Cardiac fibroblast (primary cell): Measurements from ENCODE around the gene CEP170B.

Experiments used
- DNase-seq, 2 donors: peaks; one replicate each; pipeline versions ENCODE4 v3.0.0 to v3.0.0-alpha.2; 2010; ENCODE audit warnings: low read depth in 2 of 2
- H3K4me3 ChIP-seq, 2 donors: replicated peaks in 1 of 2; 1 replicate in 1 of 2; 2 replicates in 1 of 2; pipeline ENCODE4 v1.5.1; 2011; ENCODE audit warnings: low read depth in 2 of 2, low read length in 2 of 2, mild to moderate bottlenecking in 2 of 2, moderate library complexity in 1 of 2
- CTCF ChIP-seq: IDR thresholded peaks from one replicate; pipeline ENCODE4 v1.5.1; 2011; ENCODE audit warnings: low read depth, mild to moderate bottlenecking, low read length, inconsistent platforms

CEP170B gene

GRCh38 chr14:104924421-104925213, 59.5 kb downstream of the CEP170B start, which contains the start of gene PLD4:
PLD4 (plus strand) TSS chr14:104924879; CDS start chr14:104927141, 2,262 bp downstream.
- no peak within 1 kb of the TSS for H3K4me3 ChIP-seq
- DNase-seq: no peak
- TF ChIP-seq CTCF: no peak

DNA sequence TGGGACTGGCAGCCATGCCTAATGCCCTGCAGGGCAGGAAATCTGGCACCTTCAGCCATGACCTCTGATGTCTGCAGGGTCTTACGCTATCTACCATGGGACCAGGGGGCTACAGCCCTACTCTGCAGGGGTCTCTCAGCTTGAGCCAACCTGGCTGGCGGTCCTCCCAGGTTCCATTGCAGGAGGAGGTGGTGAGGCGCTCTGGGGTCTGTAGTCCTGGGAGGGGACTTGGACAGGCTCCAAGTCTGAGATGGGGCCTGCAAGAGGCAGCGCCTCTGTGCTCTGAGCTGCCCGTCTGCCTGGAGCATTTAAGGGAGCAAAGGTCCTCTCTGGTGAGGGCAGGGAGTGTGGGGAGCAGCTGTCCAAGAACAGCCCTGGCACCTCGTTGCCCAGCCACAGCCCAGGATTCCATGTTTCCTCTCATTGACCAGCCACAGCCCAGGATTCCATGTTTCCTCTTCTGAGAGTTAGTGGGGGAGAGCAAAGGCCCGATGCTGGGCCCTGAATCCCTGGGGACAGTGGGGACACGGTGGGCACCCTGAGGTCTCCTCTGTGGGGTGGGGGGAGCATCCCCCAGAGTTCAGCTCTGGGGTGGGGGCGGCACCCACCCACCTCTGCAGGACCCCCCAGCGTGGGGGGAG, 60.3 kb downstream of the CEP170B start:
- H3K4me3 ChIP-seq: no peak overlapping the region
- no peak for DNase-seq
- TF ChIP-seq CTCF: no peak

GRCh38 chr14:104925855-104926609, 61.0 kb downstream of the CEP170B start:
- no peak for TF ChIP-seq CTCF
- peak in 1 of 2 donors; percentile 12 for DNase-seq
- no peak overlapping the region for H3K4me3 ChIP-seq

DNA sequence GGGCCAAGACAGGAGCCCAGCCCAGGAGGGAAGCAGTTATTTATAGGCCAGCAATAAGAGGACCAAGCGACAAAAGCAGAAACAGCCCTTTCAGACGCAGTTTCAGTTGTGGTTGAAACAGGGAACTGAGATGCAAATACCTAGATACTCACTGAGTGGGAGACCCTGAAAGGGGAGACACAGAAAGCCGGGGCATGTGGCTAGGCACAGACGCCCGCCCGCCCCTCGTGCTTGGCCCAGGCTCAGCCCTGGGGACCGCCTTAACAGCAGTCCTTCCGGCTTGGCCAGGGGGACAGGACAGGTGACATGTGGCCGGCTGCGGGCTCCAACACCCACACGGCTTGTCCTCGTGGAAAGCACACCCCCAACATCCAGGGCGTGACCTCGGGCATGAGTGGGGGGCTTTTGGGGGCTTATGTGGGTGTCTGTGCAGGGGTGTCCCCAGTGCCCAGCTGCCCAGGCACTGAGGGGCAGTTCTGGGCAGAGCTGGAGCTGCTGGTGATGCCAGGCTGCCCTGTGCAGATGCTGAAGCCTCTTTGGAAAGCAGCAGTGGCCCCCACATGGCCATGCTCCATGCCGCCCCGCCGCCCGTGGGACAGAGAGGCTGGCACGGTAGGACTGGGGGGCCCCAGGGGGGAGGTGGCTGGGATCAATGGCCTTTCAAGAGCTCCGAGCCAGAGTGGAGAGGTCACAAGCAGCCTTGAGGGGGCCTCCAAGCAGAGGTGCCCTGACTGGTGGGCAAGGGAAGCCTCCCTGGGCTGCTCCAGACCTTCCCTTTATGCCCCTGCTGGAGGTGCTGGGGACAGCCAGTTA, 61.8 kb downstream of the CEP170B start:
- DNase-seq: no peak
- TF ChIP-seq CTCF: no peak
- no peak overlapping the region for H3K4me3 ChIP-seq

- no peak for TF ChIP-seq CTCF
- no peak for DNase-seq
- H3K4me3 ChIP-seq: no peak overlapping the region
These were observed 62.4 kb downstream of the CEP170B start for GRCh38 chr14:104927432-104927816.

DNA sequence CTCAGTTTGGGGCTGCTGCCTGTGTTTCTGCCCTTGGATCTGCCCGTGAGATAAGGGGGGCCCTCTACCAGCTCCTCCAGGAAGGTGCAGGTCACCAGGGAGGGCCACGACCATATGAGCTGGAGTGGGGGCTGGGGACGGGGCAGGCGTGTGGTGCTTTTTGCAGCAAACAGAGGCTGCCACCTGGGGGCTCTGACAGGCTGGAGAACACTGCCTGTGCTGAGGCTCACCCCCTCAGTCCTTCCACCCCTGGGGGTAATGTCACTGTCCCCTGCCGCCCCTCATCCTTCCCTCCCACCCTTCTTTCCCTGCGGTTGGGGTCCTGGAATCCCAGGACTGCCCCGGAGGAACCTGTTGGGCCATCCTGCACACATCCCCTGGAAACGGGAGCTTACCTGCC, 62.8 kb downstream of the CEP170B start:
- no peak overlapping the region for H3K4me3 ChIP-seq
- DNase-seq: no peak
- TF ChIP-seq CTCF: no peak
